Measurements from ENCODE around the gene ERG. TPM values are rescaled to one million over a fixed set of nuclear protein-coding genes. Genes with fewer than 3 reads are reported as not detected.

Gene ERG
- total and polyA plus RNA-seq, 2 donors from 2014 or later = 6.6 to 29.6 TPM

- Histone ChIP-seq H3K9ac (ENCODE audit: low read length in 3 of 3) (no peak overlapping the region), H3K4me1 (ENCODE audit: control insufficient read depth in 2 of 3, insufficient read depth in 2 of 3, low read depth in 1 of 3, low read length in 3 of 3) (no peaks in the 10 kb centered on the region), H3K27ac (ENCODE audit: low read depth in 2 of 2, low read length in 2 of 2) (no peak overlapping the region), H3K27me3 (ENCODE audit: control insufficient read depth, insufficient read depth, low read length) (no peaks in the 10 kb centered on the region), H3K4me3 (ENCODE audit: low read length in 3 of 3) (no peak overlapping the region), H3K36me3 (ENCODE audit: control insufficient read depth in 2 of 3, insufficient read depth in 3 of 3, low read length in 3 of 3) (no peaks in the 10 kb centered on the region), H3K9me3 (ENCODE audit: control insufficient read depth in 2 of 3, insufficient read depth in 1 of 3, low read length in 3 of 3) (no peaks in the 10 kb centered on the region)
- intact Hi-C loops (cut with DNase I) = loop anchor here (10.0 kb wide), 1 partner anchor 635 kb away; no protein-coding TSS in a partner anchor
- TF ChIP-seq CTCF (IDR thresholded peaks at IDR 0.05; ENCODE audit: borderline replicate concordance, extremely low read depth, insufficient read depth) = no peak
- FAIRE-seq = no peak
- no peak for DNase-seq
Observed at GRCh38 chr21:38500073-38500472, 1.8 kb upstream of the ERG start.

- Histone ChIP-seq H3K27me3 (ENCODE audit: control insufficient read depth, insufficient read depth, low read length) (no peaks in the 10 kb centered on the region), H3K4me3 (ENCODE audit: low read length in 3 of 3) (no peak overlapping the region), H3K36me3 (ENCODE audit: control insufficient read depth in 2 of 3, insufficient read depth in 3 of 3, low read length in 3 of 3) (no peaks in the 10 kb centered on the region), H3K4me1 (ENCODE audit: control insufficient read depth in 2 of 3, insufficient read depth in 2 of 3, low read depth in 1 of 3, low read length in 3 of 3) (peaks cover 0 to 4% (median 0%) of the 10 kb centered on the region in 3 donors), H3K9ac (ENCODE audit: low read length in 3 of 3) (no peak overlapping the region), H3K27ac (ENCODE audit: low read depth in 2 of 2, low read length in 2 of 2) (peak overlapping the region in 1 of 2 donors; percentile 39), H3K9me3 (ENCODE audit: control insufficient read depth in 2 of 3, insufficient read depth in 1 of 3, low read length in 3 of 3) (no peaks in the 10 kb centered on the region)
- FAIRE-seq (no peak), DNase-seq (peak in 2 of 5 donors; percentile 19 to 37)
- TF ChIP-seq CTCF (IDR thresholded peaks at IDR 0.05; ENCODE audit: borderline replicate concordance, extremely low read depth, insufficient read depth) = no peak
- intact Hi-C loops (cut with DNase I) = no loop called here
Observed at GRCh38 chr21:38499296-38499695, 1.0 kb upstream of the ERG start.

GRCh38 chr21:38496224-38496623 lies 2.1 kb downstream of the ERG start:
- H3K9me3 ChIP-seq (ENCODE audit: control insufficient read depth in 2 of 3, insufficient read depth in 1 of 3, low read length in 3 of 3) = no peaks in the 10 kb centered on the region
- H3K4me3 ChIP-seq (ENCODE audit: low read length in 3 of 3) = peak overlapping the region in 2 of 3 donors; percentile 16 to 57
- intact Hi-C loops (cut with DNase I) = no loop called here
- H3K27me3 ChIP-seq (ENCODE audit: control insufficient read depth, insufficient read depth, low read length) = no peaks in the 10 kb centered on the region
- no peak overlapping the region for H3K9ac ChIP-seq (ENCODE audit: low read length in 3 of 3)
- H3K4me1 ChIP-seq (ENCODE audit: control insufficient read depth in 2 of 3, insufficient read depth in 2 of 3, low read depth in 1 of 3, low read length in 3 of 3) = peaks cover 0 to 4% (median 0%) of the 10 kb centered on the region in 3 donors
- DNase-seq = peak in 1 of 5 donors; percentile 16
- H3K27ac ChIP-seq (ENCODE audit: low read depth in 2 of 2, low read length in 2 of 2) = no peak overlapping the region
- FAIRE-seq = no peak
- H3K36me3 ChIP-seq (ENCODE audit: control insufficient read depth in 2 of 3, insufficient read depth in 3 of 3, low read length in 3 of 3) = no peaks in the 10 kb centered on the region
- no peak for TF ChIP-seq CTCF (IDR thresholded peaks at IDR 0.05; ENCODE audit: borderline replicate concordance, extremely low read depth, insufficient read depth)

GRCh38 chr21:38495696-38496095 lies 2.6 kb downstream of the ERG start:
- no peak overlapping the region for H3K9ac ChIP-seq (ENCODE audit: low read length in 3 of 3)
- FAIRE-seq = no peak
- H3K4me3 ChIP-seq (ENCODE audit: low read length in 3 of 3) = peak overlapping the region in 1 of 3 donors; percentile 57

More at GRCh38 chr21:38495696-38496095, 2.6 kb downstream of the ERG start:
- intact Hi-C loops (cut with DNase I) = no loop called here
- no peaks in the 10 kb centered on the region for H3K27me3 ChIP-seq (ENCODE audit: control insufficient read depth, insufficient read depth, low read length)
- no peak overlapping the region for H3K27ac ChIP-seq (ENCODE audit: low read depth in 2 of 2, low read length in 2 of 2)
- H3K4me1 ChIP-seq (ENCODE audit: control insufficient read depth in 2 of 3, insufficient read depth in 2 of 3, low read depth in 1 of 3, low read length in 3 of 3) = peaks cover 0 to 4% (median 0%) of the 10 kb centered on the region in 3 donors
- no peak for DNase-seq
- no peaks in the 10 kb centered on the region for H3K9me3 ChIP-seq (ENCODE audit: control insufficient read depth in 2 of 3, insufficient read depth in 1 of 3, low read length in 3 of 3)
- TF ChIP-seq CTCF (IDR thresholded peaks at IDR 0.05; ENCODE audit: borderline replicate concordance, extremely low read depth, insufficient read depth) = no peak
- H3K36me3 ChIP-seq (ENCODE audit: control insufficient read depth in 2 of 3, insufficient read depth in 3 of 3, low read length in 3 of 3) = no peaks in the 10 kb centered on the region
